Activated effector memory CD4-positive, alpha-beta T cell treated with anti-CD3 and anti-CD28 coated beads, Interleukin-2, amount 50 U/mL, for 16 hours (primary cell): ENCODE data around the gene ENTPD1.
"Not testable (repeated sequence)": the region's sequence is repeated elsewhere in the genome, so short reads cannot be mapped to it uniquely, and the experiment has no call there.

Experiments
- DNase-seq: peaks from one replicate; pipeline ENCODE4 v3.0.0-alpha.2; 2020

Gene ENTPD1, protein sequence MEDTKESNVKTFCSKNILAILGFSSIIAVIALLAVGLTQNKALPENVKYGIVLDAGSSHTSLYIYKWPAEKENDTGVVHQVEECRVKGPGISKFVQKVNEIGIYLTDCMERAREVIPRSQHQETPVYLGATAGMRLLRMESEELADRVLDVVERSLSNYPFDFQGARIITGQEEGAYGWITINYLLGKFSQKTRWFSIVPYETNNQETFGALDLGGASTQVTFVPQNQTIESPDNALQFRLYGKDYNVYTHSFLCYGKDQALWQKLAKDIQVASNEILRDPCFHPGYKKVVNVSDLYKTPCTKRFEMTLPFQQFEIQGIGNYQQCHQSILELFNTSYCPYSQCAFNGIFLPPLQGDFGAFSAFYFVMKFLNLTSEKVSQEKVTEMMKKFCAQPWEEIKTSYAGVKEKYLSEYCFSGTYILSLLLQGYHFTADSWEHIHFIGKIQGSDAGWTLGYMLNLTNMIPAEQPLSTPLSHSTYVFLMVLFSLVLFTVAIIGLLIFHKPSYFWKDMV

DNA sequence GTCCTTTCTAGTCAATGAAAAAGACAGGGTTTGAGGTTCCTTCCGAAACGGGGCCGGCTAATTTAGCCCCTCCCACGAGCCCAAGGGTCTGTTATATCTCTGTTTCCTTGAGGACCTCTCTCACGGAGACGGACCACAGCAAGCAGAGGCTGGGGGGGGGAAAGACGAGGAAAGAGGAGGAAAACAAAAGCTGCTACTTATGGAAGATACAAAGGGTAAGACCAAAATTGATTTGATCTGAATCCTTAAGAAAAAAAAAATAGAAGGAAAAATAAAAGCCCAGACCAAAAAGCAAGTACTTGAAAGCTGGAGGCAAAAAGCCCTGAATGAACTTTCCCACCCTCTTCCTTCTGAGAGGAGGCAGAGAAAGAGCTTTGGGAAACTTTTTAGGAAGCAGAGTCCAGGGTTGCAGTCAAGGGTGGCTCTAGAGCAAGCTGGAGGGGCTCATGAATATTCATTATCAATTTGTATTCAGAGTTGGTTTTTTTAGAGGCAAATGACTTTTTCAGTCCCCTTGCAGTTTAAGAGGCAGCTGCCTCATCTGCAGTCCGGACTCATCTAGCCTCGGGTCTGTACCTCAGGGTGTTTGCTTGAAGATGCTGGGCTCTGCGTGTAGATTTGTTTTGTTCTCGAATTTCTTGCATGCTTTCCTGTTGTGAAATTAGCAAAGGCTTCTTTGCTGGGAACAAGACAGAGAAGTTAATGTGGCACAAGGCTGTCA lies at the start of gene ENTPD1:
Gene ENTPD1, plus strand, starts transcription at position 123 of the 721 bp plus-strand sequence. Its CDS starts 77 bp downstream, at position 200.
- DNase-seq: no peak

DNA sequence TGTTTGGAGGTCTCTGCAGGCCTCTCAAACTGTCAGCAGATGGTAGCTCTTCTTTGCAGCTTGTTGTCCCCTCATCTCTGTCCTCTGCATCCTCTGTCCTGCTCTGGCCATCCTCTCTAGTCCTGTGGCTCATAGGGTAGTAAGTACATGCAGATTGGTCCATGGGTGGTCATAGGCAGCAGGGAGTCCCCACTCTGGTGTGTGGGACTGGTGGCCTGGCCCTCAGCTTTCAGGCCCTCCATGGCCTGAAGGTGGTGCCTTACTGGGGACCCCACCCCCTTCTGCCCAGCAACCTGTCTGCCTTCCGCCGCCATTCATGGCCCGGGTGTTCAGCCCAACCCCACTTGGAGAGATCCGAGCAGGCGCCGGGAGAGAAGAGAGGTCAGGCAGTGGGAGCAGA lies 49.4 kb upstream of the ENTPD1 start:
- DNase-seq: no peak

GRCh38 chr10:95706990-95707389 lies 49.0 kb upstream of the ENTPD1 start:
- DNase-seq: no peak

- no peak for DNase-seq
Measured at GRCh38 chr10:95711492-95711891, 44.5 kb upstream of the ENTPD1 start.

DNA sequence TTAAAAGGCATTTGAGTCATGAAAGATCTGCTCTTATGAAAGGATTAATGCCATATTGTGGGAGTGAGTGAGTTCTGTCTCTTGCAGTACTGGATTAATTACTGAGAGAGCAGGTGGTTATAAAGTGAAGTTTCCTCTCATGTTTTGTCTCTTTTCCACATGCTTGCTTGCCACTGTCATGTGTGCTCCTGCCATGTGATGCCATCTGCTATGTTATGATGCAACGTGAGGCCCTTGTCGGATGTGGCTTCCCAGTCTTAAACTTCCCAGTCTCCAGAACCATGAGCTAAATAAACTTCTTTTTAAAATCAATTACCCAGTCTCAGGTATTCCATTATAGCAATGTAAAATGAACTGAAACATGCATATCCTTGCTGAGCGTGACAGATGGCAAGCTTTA lies 39.5 kb upstream of the ENTPD1 start:
- no peak for DNase-seq

DNA sequence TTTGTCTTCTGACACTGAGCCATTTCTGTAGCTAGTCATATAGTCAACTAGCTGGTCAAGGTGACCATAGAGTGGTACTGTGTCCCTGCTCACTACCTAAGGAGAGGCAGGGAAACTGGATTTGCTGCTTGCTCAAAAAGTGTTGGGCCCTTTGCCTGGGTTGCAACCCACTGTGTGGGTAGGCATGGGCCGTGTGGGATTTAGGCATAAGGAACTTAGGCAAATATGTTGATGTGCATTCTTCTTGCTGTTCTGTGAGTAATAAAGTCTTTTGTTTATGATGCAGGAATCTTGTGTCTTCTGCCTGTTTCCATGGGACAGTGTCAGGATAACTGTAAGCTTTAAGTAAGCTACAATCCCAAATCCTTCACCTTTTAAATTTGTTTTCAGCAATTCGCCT lies 39.1 kb upstream of the ENTPD1 start:
- DNase-seq: no peak

- not testable (repeated sequence) for DNase-seq
Measured at GRCh38 chr10:95720745-95721144, 35.2 kb upstream of the ENTPD1 start.

DNA sequence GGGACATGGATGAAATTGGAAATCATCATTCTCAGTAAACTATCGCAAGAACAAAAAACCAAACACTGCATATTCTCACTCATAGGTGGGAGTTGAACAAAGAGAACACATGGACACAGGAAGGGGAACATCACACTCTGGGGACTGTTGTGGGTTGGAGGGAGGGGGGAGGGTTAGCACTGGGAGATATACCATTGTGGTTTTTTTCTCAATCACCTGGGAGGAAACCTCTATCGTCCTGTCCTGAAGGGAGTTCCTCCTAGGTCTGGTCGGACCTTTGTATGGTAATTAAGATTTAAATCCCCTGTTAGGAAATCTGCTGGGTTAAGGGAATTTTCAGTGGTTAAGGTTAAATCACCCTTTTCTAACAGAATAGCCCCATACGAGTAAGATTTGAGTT lies 33.5 kb upstream of the ENTPD1 start:
- DNase-seq: not testable (repeated sequence)

DNA sequence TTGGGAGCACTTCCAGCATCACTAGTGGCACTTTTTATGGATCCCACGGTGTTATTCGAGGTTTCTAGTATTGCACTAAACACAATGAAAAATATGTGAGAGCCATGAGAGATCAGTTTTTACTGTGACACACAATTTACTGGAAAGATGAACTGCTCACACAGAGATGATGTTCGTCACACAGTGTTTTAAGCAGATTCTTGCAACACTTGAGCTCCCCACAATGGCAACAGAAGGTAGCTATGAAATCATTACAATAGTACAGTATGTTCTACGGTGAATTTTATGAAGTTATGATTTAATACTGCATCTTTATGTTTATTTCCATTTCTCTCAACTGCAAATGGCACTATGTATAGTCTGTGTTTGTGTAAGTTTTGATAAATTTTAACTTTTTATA lies 27.4 kb upstream of the ENTPD1 start:
- no peak for DNase-seq

GRCh38 chr10:95729323-95730055 lies 26.5 kb upstream of the ENTPD1 start:
- DNase-seq: no peak

DNA sequence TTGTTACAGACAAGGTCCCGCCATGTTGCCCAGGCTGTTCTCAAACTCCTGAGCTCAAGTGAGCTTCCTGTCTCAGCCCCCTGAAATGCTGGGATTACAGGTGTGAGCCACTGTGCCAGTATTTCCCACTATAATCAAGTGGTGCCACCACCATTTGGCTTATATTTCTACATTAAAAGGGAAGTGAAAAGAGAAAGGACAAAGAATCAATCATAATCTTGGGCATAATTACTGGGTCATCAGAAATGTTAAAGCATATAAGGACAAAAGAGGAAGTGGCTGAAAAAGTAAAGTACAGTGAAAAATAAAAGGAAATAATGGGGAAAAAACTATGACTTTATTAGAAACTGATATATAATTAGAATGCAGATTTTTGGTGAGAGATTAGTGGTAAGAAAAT lies 25.7 kb upstream of the ENTPD1 start:
- DNase-seq: no peak

GRCh38 chr10:95732907-95733306 lies 23.1 kb upstream of the ENTPD1 start:
- not testable (repeated sequence) for DNase-seq

DNA sequence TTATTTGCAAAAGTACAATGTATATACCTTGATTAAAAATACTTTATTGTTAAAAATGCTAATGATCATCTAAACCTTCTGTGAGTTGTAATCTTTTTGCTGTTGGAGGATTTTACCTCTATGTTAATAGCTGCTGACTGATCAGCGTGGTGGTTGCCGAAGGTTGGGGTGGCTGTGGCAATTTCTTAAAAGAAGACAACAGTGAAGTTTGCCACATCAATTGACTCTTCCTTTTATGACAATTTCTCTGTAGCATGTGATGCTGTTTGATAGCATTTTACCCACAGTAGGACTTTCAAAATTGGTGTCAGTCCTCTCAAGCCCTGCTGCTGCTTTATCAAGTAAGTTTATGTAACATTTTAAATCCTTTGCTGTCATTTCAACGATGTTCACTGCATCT lies 16.9 kb upstream of the ENTPD1 start:
- DNase-seq: no peak

- no peak for DNase-seq
Measured at GRCh38 chr10:95741807-95742467, 14.0 kb upstream of the ENTPD1 start.

DNA sequence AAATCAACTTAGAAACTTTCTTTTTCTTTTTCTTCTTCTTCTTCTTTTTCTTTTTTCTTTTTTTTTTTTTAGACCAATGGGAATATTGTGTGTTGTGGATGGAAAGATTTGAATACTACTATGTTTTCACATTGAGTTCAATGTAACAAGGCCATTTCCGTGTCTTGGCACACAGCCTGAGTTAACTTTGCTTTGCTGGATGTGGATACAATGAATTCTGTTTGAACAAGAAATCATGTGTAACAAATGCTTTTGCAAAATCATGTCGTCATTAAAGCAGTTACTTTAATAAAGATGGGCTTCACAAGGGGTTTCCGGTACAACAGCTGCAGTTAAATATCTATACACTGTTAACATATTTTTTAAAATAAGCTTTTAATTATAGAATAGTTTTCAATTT lies 13.5 kb upstream of the ENTPD1 start:
- no peak for DNase-seq

GRCh38 chr10:95742962-95743535 lies 12.9 kb upstream of the ENTPD1 start:
- DNase-seq: no peak

DNA sequence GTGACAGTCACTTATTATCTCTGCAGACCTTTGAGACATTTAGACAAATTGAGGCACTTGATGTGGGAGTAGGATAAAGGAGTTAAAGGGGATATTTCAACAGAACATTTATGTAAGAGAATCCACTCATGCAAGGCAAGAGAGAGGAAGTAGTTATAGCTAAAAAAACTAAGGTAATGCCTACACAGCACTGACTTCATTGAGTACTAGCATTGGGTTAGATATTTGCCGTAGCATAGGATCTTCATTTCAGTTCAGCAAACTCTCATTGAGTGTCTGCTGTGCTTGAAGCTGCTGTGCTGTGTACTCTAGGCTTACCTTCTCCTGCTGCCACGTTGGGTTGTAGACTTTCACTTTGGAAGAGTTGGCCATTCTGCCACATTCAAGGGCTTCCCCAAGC lies 10.5 kb upstream of the ENTPD1 start:
- no peak for DNase-seq

DNA sequence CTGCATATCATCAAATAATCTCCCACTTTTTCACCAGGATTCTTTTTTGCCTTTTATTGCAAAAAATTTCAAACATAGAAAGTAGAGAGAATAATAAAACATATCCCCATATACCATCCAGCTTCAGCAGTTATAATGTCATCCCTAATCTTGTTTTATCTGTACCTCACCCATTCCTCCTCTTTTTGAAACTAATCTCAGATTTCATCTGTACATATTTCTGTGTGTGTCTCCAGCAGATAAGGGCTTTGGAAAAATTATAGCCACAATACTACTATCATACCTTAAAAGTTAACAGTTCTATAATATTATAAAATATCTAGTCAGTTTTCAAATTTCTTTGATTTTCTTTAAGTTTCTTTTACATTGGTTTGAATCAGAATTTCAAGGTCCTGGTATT lies 7.6 kb upstream of the ENTPD1 start:
- DNase-seq: no peak

DNA sequence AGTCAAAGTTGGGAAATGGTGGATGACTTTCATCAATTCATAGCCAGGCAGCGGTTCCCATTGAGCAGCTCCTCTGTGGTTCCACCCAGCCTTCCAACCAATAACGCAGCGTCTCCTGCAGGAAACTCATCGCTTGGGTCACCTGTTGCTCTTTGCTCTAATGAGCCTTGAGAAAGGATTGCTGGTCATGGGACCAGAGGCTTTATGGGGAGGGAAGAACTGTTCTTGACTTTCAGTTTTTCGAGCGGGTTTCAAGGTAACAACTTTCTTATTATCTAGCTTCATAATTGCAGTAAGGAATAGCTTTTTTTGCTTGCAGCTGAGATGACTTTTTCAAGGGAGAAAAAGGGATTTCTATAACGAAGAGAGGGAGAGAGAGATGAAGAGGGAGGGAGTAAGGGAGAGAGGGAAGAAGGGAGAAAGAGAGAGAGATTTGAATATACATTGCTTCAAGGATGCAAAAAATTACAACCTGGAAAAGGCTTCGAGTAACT lies 405 bp upstream of the ENTPD1 start:
- no peak for DNase-seq

DNA sequence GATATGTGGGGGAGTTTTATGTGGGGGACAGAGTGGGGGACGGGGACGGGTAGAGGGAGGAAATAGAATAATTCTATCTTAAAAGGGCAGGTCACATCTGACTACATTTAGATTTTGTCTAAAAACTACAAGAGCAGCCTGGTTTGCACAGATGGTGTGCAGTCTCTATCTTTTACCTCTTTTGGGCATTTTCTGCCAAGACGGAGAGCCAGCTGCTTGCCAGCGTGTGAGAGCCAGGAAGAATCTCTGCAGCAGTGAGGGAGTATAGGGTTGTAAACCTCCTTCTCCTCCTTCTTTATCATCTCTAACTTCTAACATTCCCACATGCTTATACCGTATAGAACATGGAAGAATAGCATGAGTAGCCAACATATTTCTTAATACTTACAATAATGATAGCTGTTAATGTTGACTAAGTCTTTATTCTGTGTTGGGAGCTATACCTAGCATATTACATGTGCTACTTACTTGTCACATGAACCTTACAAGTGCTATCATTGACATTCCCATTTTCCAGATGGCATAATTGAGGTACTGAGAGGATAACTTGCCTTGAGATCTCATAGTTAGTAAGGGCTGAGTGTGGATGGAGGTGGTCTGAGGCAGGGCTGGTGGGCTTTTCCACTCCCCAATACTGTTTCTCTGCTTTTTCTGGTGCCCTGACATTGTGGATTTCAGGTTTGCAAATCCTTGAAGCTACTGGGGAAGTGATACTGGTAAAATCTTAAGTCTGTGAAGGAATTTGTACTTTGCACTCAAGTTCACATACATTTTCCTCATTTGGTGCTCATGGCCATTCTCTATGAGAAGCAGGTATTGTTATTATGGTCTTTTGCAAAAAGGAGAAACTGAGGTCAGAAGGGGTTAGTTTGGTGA lies 1.1 kb downstream of the ENTPD1 start:
- DNase-seq: no peak

- DNase-seq: no peak
Measured at GRCh38 chr10:95758351-95759025, 2.5 kb downstream of the ENTPD1 start.
